K562 (cell line): Measurements from ENCODE around the gene OCEL1. TPM values are rescaled to one million over a fixed set of nuclear protein-coding genes. Genes with fewer than 3 reads are reported as not detected.

ENCODE experiments used
- ELF2 ChIP-seq: fragments of 250-450 bp; sonication (Bioruptor Pico); IDR thresholded peaks from 2 replicates; pipeline ENCODE4 v1.5.0; 2021; ENCODE audit warnings: mild to moderate bottlenecking
- ESRRA ChIP-seq: fragments of 450-650 bp; IDR thresholded peaks from 2 replicates; pipeline ENCODE4 v1.6.1; 2014; ENCODE audit warnings: low read depth, mild to moderate bottlenecking, moderate library complexity, borderline replicate concordance
- FOXA1 ChIP-seq: fragments of 450-650 bp; IDR thresholded peaks from 2 replicates; pipeline ENCODE4 v1.6.1; 2016; ENCODE audit warnings: mild to moderate bottlenecking, borderline replicate concordance
- MNT ChIP-seq, 2 experiments: fragments of 450-650 bp; conservative IDR thresholded peaks; 2 replicates each; pipeline ENCODE4 v1.6.1; 2017; ENCODE audit warnings: mild to moderate bottlenecking in 2 of 2, moderate library complexity in 2 of 2
- PHB ChIP-seq: fragments of 250-450 bp; sonication (Bioruptor Pico); IDR thresholded peaks from 2 replicates; pipeline ENCODE4 v1.5.0; 2021
- PHB2 ChIP-seq: fragments of 450-650 bp; IDR thresholded peaks from 2 replicates; pipeline ENCODE4 v1.6.1; 2017; ENCODE audit warnings: low read depth
- POU5F1 ChIP-seq: fragments of 150-350 bp; IDR thresholded peaks from 2 replicates; pipeline ENCODE4 v1.6.1; 2014; ENCODE audit warnings: borderline replicate concordance, low read length, low read depth, mild to moderate bottlenecking; ENCODE audit not compliant: partially characterized antibody
- RBM14 ChIP-seq: fragments of 200-400 bp; formaldehyde crosslinking; IDR thresholded peaks from 2 replicates; pipeline ENCODE4 v1.6.1; 2018; ENCODE audit warnings: low read depth, mild to moderate bottlenecking, low read length, moderate library complexity, borderline replicate concordance; ENCODE audit not compliant: insufficient read depth
- RCOR1 ChIP-seq, 2 experiments: IDR thresholded peaks; 2 replicates each; pipeline ENCODE4 v1.6.1; 2012; ENCODE audit warnings: low read depth in 2 of 2, low read length in 2 of 2, borderline replicate concordance in 1 of 2, improper control_type of control experiment in 1 of 2
- SUPT5H ChIP-seq: fragments of 450-650 bp; IDR thresholded peaks from 2 replicates; pipeline ENCODE4 v1.6.1; 2016
- ZBED1 ChIP-seq: IDR thresholded peaks from 2 replicates; pipeline ENCODE4 v1.6.1; 2014
- ZNF165 ChIP-seq: fragments of 250-450 bp; sonication (Bioruptor Pico); IDR thresholded peaks from 2 replicates; pipeline ENCODE4 v1.4.0; 2020; ENCODE audit warnings: borderline replicate concordance
- ZNF384 ChIP-seq: IDR thresholded peaks from 2 replicates; pipeline ENCODE4 v1.6.1; 2012; ENCODE audit warnings: low read depth, low read length, improper control_type of control experiment
- ZNF407 ChIP-seq: fragments of 450-650 bp; IDR thresholded peaks from 2 replicates; pipeline ENCODE4 v1.6.1; 2016; ENCODE audit warnings: low read depth
- polyA plus RNA-seq, 8 experiments: library from polyadenylated mRNA; depleted of rRNA in 4 of 8; stranded (reverse) in 5 of 8; unstranded in 3 of 8; fragments of >200 nt; fragmentation: Nextera tagmentation in 2 of 8; fragmentation: Illumina TruSeq in 1 of 8; extraction: Ambion mirVana in 2 of 8; extraction: Trizol in 1 of 8; gene quantifications; 2 replicates each; pipeline versions ENCODE4 v1.2.1 to v1.2.3, GENCODE V29; 2011 to 2014; ENCODE audit warnings: inconsistent platforms in 1 of 8, missing spikeins in 1 of 8
- total RNA-seq, 7 experiments: library from RNA; depleted of rRNA in 6 of 7; stranded (reverse); fragments of >200 nt in 6 of 7; fragmentation: Illumina TruSeq in 2 of 7; extraction: Trizol in 2 of 7; gene quantifications; 2 replicates each; pipeline versions ENCODE4 v1.2.1 to v1.2.3, GENCODE V29; 2011 to 2021; ENCODE audit warnings: low replicate concordance in 1 of 7

The OCEL1 gene
- total and polyA plus RNA-seq, 9 of the 15 experiments (the other 6 are each of a cell fraction or from before 2014, with no cell fraction given) = 8.0 to 38.0 (median 12.4) TPM

- TF ChIP-seq ZNF407 (peak; percentile 53; the same call in 1 of the 2 replicates), PHB (CRISPR knock-in tag) (peak; percentile 44; the same call in 1 of the 2 replicates), MNT (conservative IDR thresholded peaks at IDR 0.05) (peak; percentile 82 to 94), FOXA1 (no peak), POU5F1 (peak; percentile 48), SUPT5H (peak; percentile 93), ELF2 (CRISPR knock-in tag) (peak; percentile 100), RBM14 (0 out of 2 replicates have a peak, but pooled peaks have one; percentile 92), ZNF165 (no peak), ZNF384 (0 out of 2 replicates have a peak, but pooled peaks have one; percentile 2), ZBED1 (0 out of 2 replicates have a peak, but pooled peaks have one; percentile 61), ESRRA (peak; percentile 67), RCOR1 (IDR thresholded peaks at IDR 0.05; ENCODE audit: borderline replicate concordance in 1 of 2, low read depth in 2 of 2, low read length in 2 of 2) (peak in 1 of 2 experiments; percentile 7; a peak in 1 of 4 replicates), PHB2 (no peak)
Measured at GRCh38 chr19:17215127-17215971, 10.7 kb upstream of the OCEL1 start, which contains the start of gene USE1 (continued).
